ENCODE data around the gene SEC31A.

The SEC31A gene

DNA sequence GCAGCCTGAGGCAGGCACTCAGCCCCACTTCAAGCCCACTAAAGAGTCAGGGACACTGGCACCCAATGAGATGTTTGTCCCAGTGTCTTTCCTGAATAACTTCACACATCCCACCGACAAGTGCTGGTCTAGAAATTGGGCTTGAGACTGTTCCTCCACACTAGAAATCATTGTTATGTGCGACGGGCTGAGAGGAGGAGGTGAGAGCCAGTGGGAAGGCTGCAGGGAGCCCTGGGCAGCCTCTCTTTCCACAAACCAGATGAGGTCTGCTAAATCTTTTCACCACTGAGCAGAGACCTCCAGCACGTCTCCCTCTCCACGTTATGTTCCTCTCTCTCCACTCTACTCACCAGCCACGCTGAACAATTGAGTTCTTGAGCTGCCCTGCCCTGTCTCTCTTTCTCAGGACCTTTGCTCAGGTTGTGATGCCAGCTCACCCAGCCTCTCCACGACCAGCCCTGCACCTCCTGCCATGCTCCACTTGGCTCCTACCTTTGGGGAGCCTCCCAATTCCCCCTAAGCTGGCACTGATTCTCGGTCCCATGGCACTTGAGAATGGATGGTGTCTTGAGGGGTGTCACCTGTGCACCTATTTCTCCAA lies 100.8 kb downstream of the SEC31A start:
- no peak for DNase-seq (ENCODE audit: low spot score)
- H3K4me1 ChIP-seq (ENCODE audit: insufficient read depth, poor library complexity, severe bottlenecking) = peaks cover 12% of the 10 kb centered on the region
- H3K27ac ChIP-seq (ENCODE audit: poor library complexity, severe bottlenecking) = no peak overlapping the region
- no peaks in the 10 kb centered on the region for H3K9me3 ChIP-seq (ENCODE audit: severe bottlenecking)
- H3K36me3 ChIP-seq (ENCODE audit: low read depth) = no peaks in the 10 kb centered on the region
- no peak for ATAC-seq (ENCODE audit: low read depth)
- no peak for TF ChIP-seq CTCF (IDR thresholded peaks at IDR 0.05; ENCODE audit: poor library complexity, severe bottlenecking)
- no peak overlapping the region for H3K4me3 ChIP-seq (ENCODE audit: severe bottlenecking)
- H3K27me3 ChIP-seq (ENCODE audit: insufficient read depth, poor library complexity, severe bottlenecking) = no peaks in the 10 kb centered on the region

DNA sequence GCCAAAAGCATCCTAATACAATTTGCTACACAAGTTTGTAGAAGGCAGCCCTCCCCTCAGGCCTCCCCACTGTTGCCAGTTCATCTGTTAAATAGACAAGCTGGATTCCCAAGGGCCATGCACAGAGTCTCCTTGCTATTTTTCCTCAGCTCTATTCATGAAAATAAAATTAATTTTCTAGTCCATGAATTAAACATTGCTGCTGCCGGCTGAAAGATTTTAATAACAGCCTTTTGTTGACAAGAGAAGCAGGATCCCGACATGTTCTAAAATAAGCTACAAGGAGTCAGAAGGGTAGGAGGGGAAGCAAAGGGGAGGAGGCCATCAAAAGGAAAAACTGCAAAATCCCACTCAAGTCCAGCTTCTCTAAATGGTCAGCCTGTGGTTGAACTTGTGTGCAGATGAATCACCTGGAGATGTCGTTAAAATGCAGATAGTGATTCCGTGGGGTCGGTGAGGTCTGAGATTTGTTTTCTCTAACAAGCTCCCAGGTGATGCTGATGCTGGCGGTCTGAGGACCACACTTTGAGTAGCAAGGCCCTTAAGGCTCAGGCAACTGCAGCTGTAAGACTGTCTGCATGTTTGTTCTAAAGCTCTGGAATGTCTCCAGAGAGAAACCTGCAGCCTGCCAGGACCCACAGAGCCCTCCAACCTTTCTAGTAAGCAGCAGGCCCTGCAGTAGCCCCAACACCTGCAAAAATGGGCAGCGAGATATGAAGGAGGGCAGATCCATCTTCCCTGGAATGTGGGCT lies 101.8 kb downstream of the SEC31A start:
- no peaks in the 10 kb centered on the region for H3K27me3 ChIP-seq (ENCODE audit: insufficient read depth, poor library complexity, severe bottlenecking)
- H3K9me3 ChIP-seq (ENCODE audit: severe bottlenecking) = no peaks in the 10 kb centered on the region
- ATAC-seq (ENCODE audit: low read depth) (no peak), DNase-seq (ENCODE audit: low spot score) (no peak)
- TF ChIP-seq CTCF (IDR thresholded peaks at IDR 0.05; ENCODE audit: poor library complexity, severe bottlenecking) = no peak
- H3K27ac ChIP-seq (ENCODE audit: poor library complexity, severe bottlenecking) = no peak overlapping the region
- H3K36me3 ChIP-seq (ENCODE audit: low read depth) = no peaks in the 10 kb centered on the region
- H3K4me3 ChIP-seq (ENCODE audit: severe bottlenecking) = no peak overlapping the region
- H3K4me1 ChIP-seq (ENCODE audit: insufficient read depth, poor library complexity, severe bottlenecking) = peaks cover 17% of the 10 kb centered on the region

GRCh38 chr4:82787342-82787741 lies 103.6 kb downstream of the SEC31A start:
- Histone ChIP-seq H3K27me3 (ENCODE audit: insufficient read depth, poor library complexity, severe bottlenecking) (no peaks in the 10 kb centered on the region), H3K4me1 (ENCODE audit: insufficient read depth, poor library complexity, severe bottlenecking) (peaks cover 17% of the 10 kb centered on the region), H3K9me3 (ENCODE audit: severe bottlenecking) (no peaks in the 10 kb centered on the region), H3K36me3 (ENCODE audit: low read depth) (no peaks in the 10 kb centered on the region), H3K4me3 (ENCODE audit: severe bottlenecking) (no peak overlapping the region), H3K27ac (ENCODE audit: poor library complexity, severe bottlenecking) (no peak overlapping the region)
- TF ChIP-seq CTCF (IDR thresholded peaks at IDR 0.05; ENCODE audit: poor library complexity, severe bottlenecking) = no peak
- ATAC-seq (ENCODE audit: low read depth) (peak; percentile 19; the same call in 2 of the 3 replicates), DNase-seq (ENCODE audit: low spot score) (no peak)

- Histone ChIP-seq H3K4me3 (ENCODE audit: severe bottlenecking) (no peak overlapping the region), H3K9me3 (ENCODE audit: severe bottlenecking) (no peaks in the 10 kb centered on the region), H3K36me3 (ENCODE audit: low read depth) (no peaks in the 10 kb centered on the region), H3K27ac (ENCODE audit: poor library complexity, severe bottlenecking) (no peak overlapping the region), H3K4me1 (ENCODE audit: insufficient read depth, poor library complexity, severe bottlenecking) (peaks cover 17% of the 10 kb centered on the region), H3K27me3 (ENCODE audit: insufficient read depth, poor library complexity, severe bottlenecking) (no peaks in the 10 kb centered on the region)
- no peak for ATAC-seq (ENCODE audit: low read depth)
- no peak for DNase-seq (ENCODE audit: low spot score)
- TF ChIP-seq CTCF (IDR thresholded peaks at IDR 0.05; ENCODE audit: poor library complexity, severe bottlenecking) = no peak
Observed at GRCh38 chr4:82786828-82787227, 104.1 kb downstream of the SEC31A start.

Measured in RWPE2 (cell line).